Cardiac muscle cell (in vitro differentiated cells and primary cell): ENCODE data around the gene ACACB. TPM values are rescaled to one million over a fixed set of nuclear protein-coding genes. Genes with fewer than 3 reads are reported as not detected.

ENCODE experiments used
- DNase-seq, 2 donors: peaks; one replicate each; pipeline versions ENCODE4 v3.0.0 to v3.0.0-alpha.2; 2010 to 2017; ENCODE audit warnings: low read depth in 1 of 2, low spot score in 1 of 2
- H3K27ac ChIP-seq: fragments of 200-600 bp; sonication (generic); 2 replicates; pipeline ENCODE4 v1.5.1; 2016
- H3K27me3 ChIP-seq: fragments of 200-600 bp; sonication (generic); 2 replicates; pipeline ENCODE4 v1.6.0; 2016; ENCODE audit warnings: control low read depth
- H3K36me3 ChIP-seq: fragments of 200-600 bp; sonication (generic); 2 replicates; pipeline ENCODE4 v1.5.1; 2016; ENCODE audit warnings: control low read depth
- H3K4me1 ChIP-seq: fragments of 200-600 bp; sonication (generic); 2 replicates; pipeline ENCODE4 v1.8.1; 2017; ENCODE audit warnings: low read depth, mild to moderate bottlenecking, mixed run types
- H3K4me3 ChIP-seq: fragments of 200-600 bp; sonication (generic); 2 replicates; pipeline ENCODE4 v1.5.1; 2016; ENCODE audit warnings: mild to moderate bottlenecking
- H3K9me3 ChIP-seq: fragments of 200-600 bp; sonication (generic); 2 replicates; pipeline ENCODE4 v1.5.1; 2017; ENCODE audit warnings: low read depth, mild to moderate bottlenecking, control low read depth
- polyA plus RNA-seq: library from polyadenylated mRNA; unstranded; fragments of >200 nt; fragmentation: Nextera tagmentation; extraction: Ambion mirVana; gene quantifications from 2 replicates; pipeline ENCODE4 v1.2.1, GENCODE V29; 2016
- total RNA-seq: library from RNA; depleted of rRNA; stranded (reverse); fragments of >200 nt; gene quantifications from 2 replicates; pipeline ENCODE4 v1.2.3, GENCODE V29; 2016
- TF ChIP-seq, protein P1 (sequence below): IDR thresholded peaks from 2 replicates; pipeline ENCODE4 v1.5.1; 2012; ENCODE audit warnings: low read depth, mild to moderate bottlenecking, low read length

Gene ACACB
- total and polyA plus RNA-seq, 2 experiments from 2014 or later = 28.9 to 78.0 TPM

DNA sequence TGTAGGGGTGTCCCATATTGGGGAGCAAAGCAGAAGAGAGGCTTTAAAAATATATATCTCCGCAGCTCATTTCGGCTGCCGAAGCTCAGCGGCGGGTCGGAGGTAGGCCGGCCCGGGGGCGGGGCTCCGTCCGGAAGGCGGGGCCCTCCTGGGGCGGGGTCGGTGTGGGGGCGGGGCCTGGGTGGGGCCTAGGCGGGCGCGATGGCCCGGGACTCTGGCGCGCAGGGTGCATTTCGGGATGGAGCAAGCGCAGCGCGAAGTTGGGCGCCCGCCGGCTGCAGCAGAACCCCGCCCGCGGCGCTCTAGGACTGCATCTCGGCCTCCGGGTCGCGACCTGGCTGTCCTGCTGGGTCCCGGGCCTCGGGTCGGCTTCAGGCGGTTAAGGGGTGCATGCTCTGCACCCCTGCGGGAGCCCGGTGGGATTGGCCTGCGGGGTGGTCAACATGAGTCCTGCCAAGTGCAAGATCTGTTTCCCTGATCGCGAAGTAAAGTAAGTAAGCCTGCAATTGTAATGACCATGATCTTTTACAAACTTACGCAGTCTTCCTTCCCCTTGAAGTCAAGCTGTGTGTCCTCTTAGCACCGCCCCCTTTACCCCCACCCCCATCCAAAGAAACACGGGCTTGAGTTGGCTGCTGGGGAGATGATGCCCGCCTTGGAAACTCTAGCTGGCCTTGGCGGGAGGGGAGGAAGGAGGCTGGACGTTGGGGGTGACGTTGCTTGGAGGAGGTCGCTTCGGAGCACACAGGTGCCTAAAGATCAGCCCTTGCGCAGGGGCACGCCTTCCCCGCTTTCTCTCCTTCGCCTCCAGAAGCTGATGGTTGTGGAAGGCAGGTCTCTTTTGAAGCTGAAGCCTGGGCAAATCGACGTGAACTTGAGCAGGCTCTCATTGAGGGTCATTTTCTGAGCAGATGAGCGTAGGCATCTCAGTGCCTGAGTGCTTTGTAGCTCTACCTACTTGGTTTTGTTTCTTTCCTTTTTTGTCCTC is 38.4 kb downstream of the ACACB start:
- peak overlapping the region; percentile 32 for H3K27ac ChIP-seq

DNA sequence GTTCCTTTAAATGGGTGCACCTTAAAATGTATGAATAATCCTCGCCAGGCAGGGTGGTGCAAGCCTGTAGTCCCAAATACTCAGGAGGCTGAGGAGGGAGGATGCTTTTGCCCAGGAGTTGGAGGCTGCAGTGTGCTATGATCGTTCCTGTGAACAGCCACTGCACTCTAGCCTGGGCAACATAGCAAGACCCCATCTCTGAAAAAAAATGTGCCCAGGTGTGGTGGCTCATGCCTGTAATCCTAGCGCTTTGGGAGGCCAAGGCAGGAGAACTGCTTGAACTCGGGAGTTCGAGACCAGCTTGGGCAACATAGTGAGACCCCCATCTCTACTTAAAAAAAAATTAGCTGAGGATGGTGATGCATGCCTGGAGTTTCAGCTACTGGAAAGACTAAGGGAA is 39.6 kb downstream of the ACACB start:
- Histone ChIP-seq H3K4me3 (no peak overlapping the region), H3K9me3 (no peaks in the 10 kb centered on the region), H3K27me3 (no peaks in the 10 kb centered on the region), H3K4me1 (peaks cover 14% of the 10 kb centered on the region), H3K36me3 (no peaks in the 10 kb centered on the region), H3K27ac (no peak overlapping the region)
- no peak for DNase-seq
- TF ChIP-seq, protein P1, sequence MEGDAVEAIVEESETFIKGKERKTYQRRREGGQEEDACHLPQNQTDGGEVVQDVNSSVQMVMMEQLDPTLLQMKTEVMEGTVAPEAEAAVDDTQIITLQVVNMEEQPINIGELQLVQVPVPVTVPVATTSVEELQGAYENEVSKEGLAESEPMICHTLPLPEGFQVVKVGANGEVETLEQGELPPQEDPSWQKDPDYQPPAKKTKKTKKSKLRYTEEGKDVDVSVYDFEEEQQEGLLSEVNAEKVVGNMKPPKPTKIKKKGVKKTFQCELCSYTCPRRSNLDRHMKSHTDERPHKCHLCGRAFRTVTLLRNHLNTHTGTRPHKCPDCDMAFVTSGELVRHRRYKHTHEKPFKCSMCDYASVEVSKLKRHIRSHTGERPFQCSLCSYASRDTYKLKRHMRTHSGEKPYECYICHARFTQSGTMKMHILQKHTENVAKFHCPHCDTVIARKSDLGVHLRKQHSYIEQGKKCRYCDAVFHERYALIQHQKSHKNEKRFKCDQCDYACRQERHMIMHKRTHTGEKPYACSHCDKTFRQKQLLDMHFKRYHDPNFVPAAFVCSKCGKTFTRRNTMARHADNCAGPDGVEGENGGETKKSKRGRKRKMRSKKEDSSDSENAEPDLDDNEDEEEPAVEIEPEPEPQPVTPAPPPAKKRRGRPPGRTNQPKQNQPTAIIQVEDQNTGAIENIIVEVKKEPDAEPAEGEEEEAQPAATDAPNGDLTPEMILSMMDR = no peak

More for the DNA sequence above, 38.4 kb downstream of the ACACB start:
- no peaks in the 10 kb centered on the region for H3K9me3 ChIP-seq
- no peaks in the 10 kb centered on the region for H3K36me3 ChIP-seq
- H3K4me3 ChIP-seq = peak overlapping the region; percentile 27
- DNase-seq = peak; percentile 76 to 86
- TF ChIP-seq, protein P1 = no peak
- H3K27me3 ChIP-seq = no peaks in the 10 kb centered on the region
- H3K4me1 ChIP-seq = peaks cover 5% of the 10 kb centered on the region

DNA sequence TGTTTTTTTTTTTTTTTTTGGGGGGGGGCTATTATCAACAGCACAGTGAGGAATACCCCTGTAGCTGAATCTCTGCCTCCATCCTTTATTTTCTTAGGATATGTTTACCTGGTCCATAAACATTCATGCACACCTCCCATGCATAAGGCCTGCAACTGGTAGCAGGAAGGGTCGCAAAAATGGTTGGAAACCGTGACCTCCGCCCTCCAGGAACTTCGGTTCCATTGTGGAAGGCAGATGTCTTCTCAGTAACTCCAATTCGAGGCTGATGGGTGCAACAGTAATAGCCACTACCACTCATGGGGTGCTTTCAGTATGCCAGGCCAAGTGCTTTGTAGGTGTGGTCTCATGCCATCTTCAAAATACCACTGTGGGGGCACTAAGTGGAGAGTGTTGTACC is 40.2 kb downstream of the ACACB start:
- Histone ChIP-seq H3K27ac (no peak overlapping the region), H3K9me3 (no peaks in the 10 kb centered on the region), H3K36me3 (no peaks in the 10 kb centered on the region), H3K4me3 (no peak overlapping the region), H3K4me1 (peaks cover 15% of the 10 kb centered on the region), H3K27me3 (no peaks in the 10 kb centered on the region)
- TF ChIP-seq, protein P1 = no peak
- DNase-seq = no peak

DNA sequence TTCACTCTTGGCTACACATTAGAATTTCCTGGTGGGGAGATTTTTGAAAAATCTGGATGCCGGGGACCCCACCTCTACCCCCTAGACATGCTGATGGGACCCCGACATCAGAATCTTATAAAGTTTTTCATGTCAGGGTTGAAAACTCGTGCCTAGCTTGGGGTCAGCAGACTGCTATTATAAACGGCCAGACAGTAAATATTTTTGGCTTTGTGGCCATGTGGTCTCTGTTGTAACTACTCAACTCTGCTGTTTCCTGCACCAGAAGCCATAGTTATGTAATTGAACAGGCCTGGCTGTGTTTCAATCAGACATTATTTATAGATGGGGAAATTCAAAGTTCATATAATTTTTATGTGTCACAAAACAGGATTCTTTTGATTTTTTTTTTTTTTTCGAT is 41.6 kb downstream of the ACACB start:
- no peak for DNase-seq
- Histone ChIP-seq H3K4me1 (peaks cover 15% of the 10 kb centered on the region), H3K27me3 (no peaks in the 10 kb centered on the region), H3K4me3 (no peak overlapping the region), H3K36me3 (no peaks in the 10 kb centered on the region), H3K9me3 (no peaks in the 10 kb centered on the region), H3K27ac (no peak overlapping the region)
- TF ChIP-seq, protein P1 = no peak

DNA sequence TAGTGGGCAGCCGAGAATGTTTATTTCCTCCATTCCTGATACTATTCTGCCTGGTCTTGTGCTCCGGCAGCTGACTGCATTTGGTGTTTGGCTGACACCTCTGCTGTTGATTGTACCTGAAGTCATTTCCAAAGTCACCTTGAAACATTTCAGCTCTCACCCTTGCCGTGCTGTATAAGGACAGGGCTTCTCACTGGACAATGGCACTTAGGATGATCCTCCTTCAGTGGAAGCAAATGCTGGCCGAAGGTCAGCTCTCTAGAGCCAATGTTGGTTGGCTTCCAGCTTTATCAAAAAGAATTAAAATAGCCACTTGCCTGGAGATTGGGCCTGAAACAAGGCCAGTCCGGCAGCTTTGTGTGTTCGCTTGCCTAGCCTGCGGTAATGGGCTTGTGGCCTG is 44.0 kb downstream of the ACACB start:
- H3K4me1 ChIP-seq = peaks cover 12% of the 10 kb centered on the region
- H3K9me3 ChIP-seq = no peaks in the 10 kb centered on the region
- peak overlapping the region; percentile 46 for H3K27ac ChIP-seq
- DNase-seq = peak in 1 of 2 donors; percentile 3
- H3K4me3 ChIP-seq = no peak overlapping the region
- TF ChIP-seq, protein P1 = no peak
- H3K27me3 ChIP-seq = no peaks in the 10 kb centered on the region
- no peaks in the 10 kb centered on the region for H3K36me3 ChIP-seq
